HTERT RPE-1 (cell line): ENCODE measurements around the gene AP1M1.
"Not testable (repeated sequence)": the region's sequence is repeated elsewhere in the genome, so short reads cannot be mapped to it uniquely, and the experiment has no call there.

Source experiments
- in situ Hi-C: fragments of 300-500 bp; cut with MboI; formaldehyde crosslinking; loops from 4 replicates; pipeline ENCODE4 v1.14.3; 2020; ENCODE audit warnings: low sequenced_read_pairs

AP1M1 gene

DNA sequence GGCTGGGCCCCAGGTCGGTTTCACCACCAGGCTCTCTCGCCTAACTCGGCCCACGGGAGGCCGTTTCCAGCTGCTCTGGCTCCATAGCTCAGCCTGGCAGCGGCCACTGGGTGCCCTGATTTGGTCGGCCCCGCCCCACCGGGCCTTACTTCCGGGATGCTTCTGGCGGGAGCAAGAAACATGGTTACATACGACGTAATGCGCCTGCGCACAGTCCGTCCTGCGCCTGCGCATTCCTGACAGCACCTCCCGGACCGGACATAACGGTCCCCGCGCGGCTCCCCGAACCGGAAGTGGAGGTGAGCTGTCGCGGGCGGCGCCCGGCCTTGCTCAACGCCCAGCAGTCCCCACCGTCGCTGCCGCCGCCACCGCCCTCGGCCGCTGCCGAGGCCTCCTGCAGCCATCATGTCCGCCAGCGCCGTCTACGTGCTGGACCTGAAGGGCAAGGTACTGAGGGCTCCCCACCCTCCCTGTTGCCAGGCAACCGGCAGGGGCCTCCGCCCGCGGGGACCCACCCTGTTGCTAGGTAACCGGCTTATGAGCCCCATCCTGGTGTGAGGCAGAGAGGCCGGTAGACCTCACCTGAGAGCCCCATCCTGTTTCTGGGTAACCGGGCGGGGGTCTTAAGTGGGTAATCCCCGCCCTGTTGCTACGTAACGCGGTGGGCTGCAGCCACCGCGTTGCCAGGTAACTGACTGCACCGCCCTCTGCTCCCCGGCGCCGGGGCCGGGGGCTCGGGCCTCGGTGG, at the start of gene AP1M1:
Gene AP1M1, plus strand, starts transcription at position 290 of the 748 bp plus-strand sequence. Its CDS starts 116 bp downstream, at position 406.
- in situ Hi-C loops, result no loop called here

DNA sequence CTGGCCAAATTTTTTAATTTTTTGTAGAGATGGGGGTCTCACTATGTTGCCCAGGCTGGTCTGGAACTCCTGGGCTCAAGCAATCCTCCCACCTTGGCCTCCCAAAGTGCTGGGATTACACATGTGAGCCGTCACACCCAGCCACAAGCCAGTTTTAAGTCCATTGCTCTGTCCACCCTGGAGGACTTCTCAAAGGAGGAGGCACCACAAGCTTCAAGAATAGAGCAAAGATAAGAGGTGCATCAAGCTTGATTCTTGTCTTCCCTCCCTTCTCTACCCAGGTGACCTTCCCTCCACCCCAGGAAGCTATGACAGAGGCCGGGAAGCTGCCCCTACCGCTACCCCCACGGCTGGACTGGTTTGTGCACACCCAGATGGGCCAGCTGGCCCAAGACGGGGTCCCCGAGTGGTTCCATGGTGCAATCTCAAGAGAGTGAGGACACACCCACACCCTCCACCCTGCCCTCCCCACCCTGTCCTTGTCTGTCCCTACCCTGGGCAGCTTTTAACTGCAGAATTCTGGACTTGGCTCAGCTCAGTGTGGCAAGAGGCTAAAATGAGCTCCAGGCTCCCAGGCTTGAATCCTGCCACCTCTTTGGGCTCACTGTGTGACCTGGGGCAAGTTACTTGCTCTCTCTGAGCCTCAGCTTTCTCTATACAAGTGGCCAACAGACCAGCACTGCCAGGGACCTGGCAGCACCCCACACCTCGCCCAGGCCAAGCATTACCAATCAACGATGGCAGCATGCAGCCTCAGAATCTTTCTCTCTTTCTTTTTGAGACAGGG, 49.1 kb upstream of the AP1M1 start:
- in situ Hi-C loops, result no loop called here

DNA sequence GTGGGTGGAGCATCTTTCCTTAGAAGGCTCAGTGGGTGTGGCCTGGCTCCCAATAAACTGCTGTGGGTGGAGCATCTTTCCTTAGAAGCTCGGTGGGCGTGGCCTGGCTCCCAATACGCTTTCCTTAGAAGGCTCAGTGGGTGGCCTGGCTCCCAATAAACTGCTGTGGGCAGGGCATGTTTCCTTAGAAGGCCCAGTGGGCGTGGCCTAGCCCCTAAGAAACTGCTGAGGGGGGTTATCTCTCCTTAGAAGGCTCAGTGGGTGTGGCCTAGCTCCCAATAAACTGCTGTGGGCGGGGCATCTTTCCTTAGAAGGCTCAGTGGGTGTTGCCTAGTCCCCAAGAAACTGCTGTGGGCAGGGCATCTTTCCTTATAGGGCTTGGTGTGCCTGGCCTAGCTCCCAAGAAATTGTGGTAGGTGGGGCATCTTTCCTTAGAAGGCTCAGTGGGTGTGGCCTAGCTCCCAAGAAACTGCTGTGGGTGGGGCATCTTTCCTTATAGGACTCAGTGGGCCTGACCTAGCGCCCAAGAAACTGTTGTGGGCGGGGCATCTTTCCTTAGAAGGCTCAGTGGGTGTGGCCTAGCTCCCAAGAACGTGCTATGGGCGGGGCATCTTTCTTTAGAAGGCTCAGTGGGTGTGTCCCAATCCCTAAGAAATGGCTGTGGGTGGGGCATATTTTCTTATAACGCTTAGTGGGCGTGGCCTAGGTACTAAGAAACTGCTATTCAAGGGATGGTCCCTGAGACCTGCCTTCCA, 44.0 kb upstream of the AP1M1 start:
- in situ Hi-C loops, result no loop called here

DNA sequence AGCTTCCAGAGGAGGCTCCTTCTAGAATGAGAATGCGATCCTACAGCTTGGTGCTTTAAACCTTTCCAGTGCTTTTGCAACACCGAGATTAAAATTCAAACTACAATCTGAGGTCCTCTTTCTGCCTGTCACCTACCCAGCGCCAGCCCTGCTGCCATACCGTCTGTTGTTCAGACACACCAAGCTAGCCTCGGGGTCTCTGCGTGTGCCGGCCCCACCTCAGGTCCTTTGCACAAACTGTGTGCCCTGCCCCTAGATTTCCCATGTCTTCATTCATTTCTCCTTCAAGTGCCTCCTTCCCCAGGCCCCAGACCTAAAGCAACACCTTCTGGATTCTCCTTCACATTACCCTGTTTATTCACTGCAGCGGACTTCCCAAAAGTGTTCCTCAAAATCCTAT, 43.2 kb upstream of the AP1M1 start:
- in situ Hi-C loops, result no loop called here

- in situ Hi-C loops, result no loop called here
Observed at GRCh38 chr19:16155128-16155527, 42.6 kb upstream of the AP1M1 start.

- in situ Hi-C loops, result no loop called here
Observed at GRCh38 chr19:16156904-16157303, 40.8 kb upstream of the AP1M1 start.

DNA sequence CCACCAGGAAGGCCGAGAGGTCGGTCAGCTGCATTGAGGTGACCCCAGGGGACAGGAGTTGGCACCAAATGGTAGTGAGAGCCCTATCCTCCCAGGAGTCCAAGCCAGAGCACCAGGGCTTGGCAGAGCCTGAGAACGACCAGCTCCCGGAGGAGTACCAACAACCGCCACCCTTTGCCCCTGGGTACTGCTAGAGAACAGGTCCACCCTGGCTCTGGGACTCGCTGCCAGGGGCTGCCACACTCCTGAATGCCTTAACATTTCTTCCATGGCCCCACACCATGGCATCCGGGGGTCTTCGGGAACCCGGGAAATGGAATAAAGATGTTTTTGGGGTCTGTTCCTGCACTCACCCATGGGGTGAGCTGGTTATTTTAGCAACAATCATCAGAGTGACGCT, 40.1 kb upstream of the AP1M1 start:
- in situ Hi-C loops, result no loop called here

- in situ Hi-C loops, result no loop called here
Observed at GRCh38 chr19:16159655-16160054, 38.1 kb upstream of the AP1M1 start.

DNA sequence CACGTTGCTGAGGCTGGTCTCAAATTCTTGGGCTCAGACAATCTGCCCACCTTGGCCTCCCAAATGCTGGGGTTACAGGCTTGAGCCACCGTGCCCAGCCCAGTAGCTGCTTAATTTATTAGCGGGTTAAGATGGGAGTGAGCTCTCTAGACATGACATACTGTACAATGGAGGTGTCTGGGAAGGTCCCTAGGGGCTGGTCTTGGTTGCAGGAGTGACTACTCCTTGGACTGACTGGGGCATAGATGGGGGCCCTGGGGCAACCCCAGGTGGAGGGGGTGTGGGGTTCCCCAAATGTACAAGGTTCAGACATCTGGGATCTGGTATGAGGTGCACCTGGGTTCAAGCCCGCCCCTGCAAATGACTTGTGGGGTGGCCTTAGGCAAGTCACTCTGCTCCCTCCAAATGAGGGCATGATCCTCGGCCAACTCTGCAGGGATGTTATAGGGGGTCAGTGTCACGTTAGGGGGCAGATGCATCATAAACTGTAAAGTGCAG, 37.2 kb upstream of the AP1M1 start:
- in situ Hi-C loops, result no loop called here

- in situ Hi-C loops, result no loop called here
Observed at GRCh38 chr19:16160943-16161560, 36.7 kb upstream of the AP1M1 start.

DNA sequence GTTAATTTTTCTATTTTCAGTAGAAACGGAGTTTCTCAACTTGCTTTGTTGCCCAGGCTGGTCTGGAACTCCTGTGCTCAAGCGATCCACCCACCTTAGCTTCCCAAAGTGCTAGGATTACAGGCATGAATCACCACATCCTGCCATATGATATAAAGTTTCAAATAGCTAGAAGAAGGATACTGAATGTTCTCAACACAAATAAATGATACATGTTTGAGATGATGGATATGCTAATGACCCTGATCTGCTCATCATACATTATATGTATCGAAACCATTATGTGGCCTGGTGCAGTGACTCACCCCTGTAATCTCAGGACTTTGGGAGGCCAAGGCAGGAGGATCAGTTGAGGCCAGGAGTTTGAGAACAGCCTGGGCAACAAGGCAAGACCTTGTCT, 35.9 kb upstream of the AP1M1 start:
- in situ Hi-C loops, result no loop called here

GRCh38 chr19:16164222-16164890, 33.4 kb upstream of the AP1M1 start:
- in situ Hi-C loops, result no loop called here

- in situ Hi-C loops, result no loop called here
Observed at GRCh38 chr19:16166417-16166816, 31.3 kb upstream of the AP1M1 start.

DNA sequence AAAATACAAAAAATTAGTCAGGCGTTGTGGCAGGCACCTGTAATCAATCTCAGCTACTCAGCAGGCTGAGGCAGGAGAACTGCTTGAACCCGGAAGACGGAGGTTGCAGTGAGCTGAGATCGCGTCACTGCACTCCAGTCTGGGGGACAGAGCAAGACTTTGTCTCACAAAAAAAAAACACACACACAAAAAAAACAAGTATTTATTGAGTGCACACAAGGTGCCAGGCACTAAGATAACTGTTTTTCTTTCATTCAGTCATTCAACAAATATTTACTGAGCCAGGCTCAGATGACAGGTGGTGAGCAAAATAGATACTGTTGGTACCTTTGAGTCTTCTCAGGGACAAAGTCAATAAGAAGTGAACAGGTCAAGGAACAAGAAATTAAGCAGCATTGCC, 30.7 kb upstream of the AP1M1 start:
- in situ Hi-C loops, result no loop called here

DNA sequence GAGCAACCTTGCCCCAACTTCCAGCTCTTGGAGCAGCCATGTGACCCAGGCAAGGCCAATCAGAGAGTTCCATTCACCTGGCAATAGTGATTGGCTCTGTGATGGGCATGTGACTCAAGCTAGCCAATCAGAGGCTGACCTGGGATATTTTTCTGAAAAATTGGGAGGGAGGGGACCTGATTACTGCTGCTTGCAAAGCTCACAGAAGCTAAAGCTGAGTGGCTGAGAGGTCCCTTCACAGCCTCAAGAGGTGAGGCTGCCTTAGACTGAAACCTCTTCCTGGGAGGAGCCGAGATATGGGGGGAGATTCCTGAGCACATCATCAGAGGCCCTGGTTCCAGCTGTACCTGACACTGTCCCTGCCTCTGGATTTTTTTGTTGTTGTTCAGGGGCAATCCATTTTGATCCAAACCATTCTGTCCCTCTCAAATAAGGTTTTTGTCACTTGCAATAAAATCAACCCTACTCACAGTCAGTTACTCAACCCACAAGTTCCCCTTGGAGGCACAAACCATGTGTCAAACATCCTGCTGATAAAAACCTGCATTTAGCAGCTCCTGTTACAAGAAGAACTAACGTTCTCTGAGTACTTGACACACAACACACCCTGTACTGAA, 29.1 kb upstream of the AP1M1 start:
- in situ Hi-C loops, result no loop called here

GRCh38 chr19:16170134-16170533, 27.6 kb upstream of the AP1M1 start:
- in situ Hi-C loops, result no loop called here

DNA sequence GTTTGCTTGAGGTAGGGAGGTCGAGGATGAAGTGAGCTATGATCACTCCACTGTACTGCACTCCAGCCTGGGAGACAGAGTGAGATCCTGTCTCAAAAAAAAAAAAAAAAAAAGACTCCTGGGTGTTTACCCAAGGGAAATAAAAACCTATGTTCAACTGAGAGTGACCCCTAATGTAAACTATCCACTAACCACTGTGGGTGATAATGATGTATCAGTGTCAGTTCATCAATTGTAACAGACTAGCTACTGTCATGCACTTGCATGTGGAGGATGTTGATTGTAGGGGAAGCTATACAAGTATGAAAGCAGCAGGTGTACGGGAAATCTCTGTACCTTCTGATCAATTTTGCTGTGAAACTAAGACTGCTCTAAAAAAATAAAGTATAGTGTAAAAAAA, 21.8 kb upstream of the AP1M1 start:
- in situ Hi-C loops, result no loop called here

DNA sequence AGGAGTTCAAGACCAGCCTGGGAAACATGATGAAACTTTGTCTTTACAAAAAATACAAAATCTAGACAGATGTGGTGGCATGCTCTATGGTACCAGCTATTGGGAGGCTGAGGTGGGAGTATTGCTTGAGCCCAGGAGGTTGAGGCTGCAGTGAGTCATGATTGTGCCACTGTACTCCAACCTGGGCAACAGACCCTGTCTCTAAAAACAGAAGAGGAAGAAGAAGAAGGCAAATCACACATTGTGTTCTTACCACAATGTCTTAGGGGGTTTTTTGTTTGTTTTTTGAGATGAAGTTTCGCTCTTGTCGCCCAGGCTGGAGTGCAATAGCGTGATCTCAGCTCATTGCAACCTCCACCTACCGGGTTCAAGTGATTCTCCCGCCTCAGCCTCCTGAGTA, 18.8 kb upstream of the AP1M1 start:
- in situ Hi-C loops, result not testable (repeated sequence)

GRCh38 chr19:16180611-16181010, 17.1 kb upstream of the AP1M1 start:
- in situ Hi-C loops, result no loop called here

DNA sequence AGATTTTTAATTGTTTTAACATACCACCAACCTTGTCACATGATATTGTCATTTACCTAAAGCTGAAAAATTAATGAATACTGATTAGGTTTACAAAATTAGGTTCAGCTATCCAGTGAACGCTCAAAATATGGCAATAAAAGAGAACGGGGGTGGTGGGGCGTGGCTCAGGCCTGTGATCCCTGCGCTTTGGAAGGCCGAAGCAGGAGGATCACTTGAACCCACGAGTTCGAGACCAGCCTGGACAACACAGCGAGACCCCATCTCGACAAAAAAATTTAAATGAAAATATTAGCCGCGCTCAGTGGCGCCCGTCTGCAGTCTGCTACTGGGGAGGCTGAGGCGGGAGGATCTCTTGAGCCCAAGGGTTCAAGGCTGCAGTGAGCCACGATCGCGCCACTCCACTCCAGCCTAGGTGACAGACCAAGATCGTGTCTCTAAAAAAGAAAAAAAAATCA, 13.0 kb upstream of the AP1M1 start:
- in situ Hi-C loops, result no loop called here
